Liver (tissue), 9 donors: ENCODE results near the gene RGMA. TPM values are rescaled to one million over a fixed set of nuclear protein-coding genes. Genes with fewer than 3 reads are reported as not detected.

Experiments used
- DNase-seq: peaks from one replicate; pipeline ENCODE4 v3.0.0-alpha.2; 2017; ENCODE audit warnings: low spot score
- H3K27ac ChIP-seq, 2 donors: one replicate each; pipeline ENCODE4 v1.7.0; 2013; ENCODE audit warnings: inconsistent platforms in 2 of 2, low read length in 2 of 2, control low read depth in 1 of 2, low read depth in 1 of 2, mild to moderate bottlenecking in 1 of 2
- H3K27me3 ChIP-seq, 4 donors: one replicate each; pipeline versions ENCODE4 v1.6.1 to v1.7.0; 2013; ENCODE audit warnings: low read length in 3 of 4, inconsistent platforms in 1 of 4, mild to moderate bottlenecking in 1 of 4, moderate library complexity in 1 of 4; ENCODE audit not compliant: control insufficient read depth in 4 of 4, insufficient read depth in 4 of 4
- H3K36me3 ChIP-seq, 4 donors: one replicate each; pipeline versions ENCODE4 v1.6.1 to v1.7.0; 2013; ENCODE audit warnings: low read length in 3 of 4, mild to moderate bottlenecking in 3 of 4, low read depth in 1 of 4, moderate library complexity in 1 of 4; ENCODE audit not compliant: control insufficient read depth in 4 of 4, insufficient read depth in 3 of 4
- H3K4me1 ChIP-seq, 4 donors: one replicate each; pipeline versions ENCODE4 v1.6.1 to v1.7.0; 2013; ENCODE audit warnings: low read length in 3 of 4, mild to moderate bottlenecking in 3 of 4, moderate library complexity in 1 of 4; ENCODE audit not compliant: control insufficient read depth in 4 of 4, insufficient read depth in 4 of 4
- H3K4me3 ChIP-seq, 3 donors: one replicate each; pipeline versions ENCODE4 v1.6.1 to v1.7.0; 2013; ENCODE audit warnings: low read length in 3 of 3, control low read depth in 1 of 3, low read depth in 1 of 3, mild to moderate bottlenecking in 1 of 3
- H3K9ac ChIP-seq, 2 donors: one replicate each; pipeline ENCODE4 v1.7.0; 2013; ENCODE audit warnings: low read length in 2 of 2, mild to moderate bottlenecking in 2 of 2, moderate library complexity in 2 of 2, control low read depth in 1 of 2, low read depth in 1 of 2
- H3K9me3 ChIP-seq, 4 donors: one replicate each; pipeline versions ENCODE4 v1.6.1 to v1.7.0; 2013; ENCODE audit warnings: low read length in 3 of 4; ENCODE audit not compliant: control insufficient read depth in 4 of 4
- ATF3 ChIP-seq: IDR thresholded peaks from 2 replicates; pipeline ENCODE4 v1.6.1; 2016; ENCODE audit warnings: antibody characterized with exemption
- CTCF ChIP-seq: fragments of 150-350 bp; IDR thresholded peaks from 2 replicates; pipeline ENCODE4 v1.5.1; 2017; ENCODE audit warnings: improper control_type of control experiment, low read depth, low read length; ENCODE audit not compliant: missing input control
- EGR1 ChIP-seq, 2 donors: IDR thresholded peaks; 2 replicates each; pipeline ENCODE4 v1.6.1; 2016 to 2018; ENCODE audit warnings: antibody characterized with exemption in 2 of 2, low read depth in 2 of 2
- FOXA1 ChIP-seq: IDR thresholded peaks from 2 replicates; pipeline ENCODE4 v1.6.1; 2016; ENCODE audit warnings: antibody characterized with exemption
- FOXA2 ChIP-seq: IDR thresholded peaks from 2 replicates; pipeline ENCODE4 v1.6.1; 2016; ENCODE audit warnings: antibody characterized with exemption
- GABPA ChIP-seq, 2 donors: IDR thresholded peaks in 1 of 2; conservative IDR thresholded peaks in 1 of 2; 2 replicates each; pipeline ENCODE4 v1.6.1; 2016; ENCODE audit warnings: antibody characterized with exemption in 2 of 2, mild to moderate bottlenecking in 1 of 2, moderate library complexity in 1 of 2
- HNF4A ChIP-seq, 2 donors: conservative IDR thresholded peaks; 2 replicates each; pipeline ENCODE4 v1.6.1; 2016; ENCODE audit warnings: antibody characterized with exemption in 2 of 2, mild to moderate bottlenecking in 2 of 2
- HNF4G ChIP-seq: IDR thresholded peaks from 2 replicates; pipeline ENCODE4 v1.6.1; 2016; ENCODE audit warnings: antibody characterized with exemption
- JUND ChIP-seq, 2 donors: IDR thresholded peaks; 2 replicates each; pipeline ENCODE4 v1.6.1; 2016; ENCODE audit warnings: antibody characterized with exemption in 2 of 2
- MAX ChIP-seq: IDR thresholded peaks from 2 replicates; pipeline ENCODE4 v1.6.1; 2016; ENCODE audit warnings: antibody characterized with exemption
- NR2F2 ChIP-seq: IDR thresholded peaks from 2 replicates; pipeline ENCODE4 v1.6.1; 2016; ENCODE audit warnings: antibody characterized with exemption
- RAD21 ChIP-seq, 2 donors: IDR thresholded peaks; 2 replicates each; pipeline ENCODE4 v1.6.1; 2016; ENCODE audit warnings: antibody characterized with exemption in 2 of 2, mild to moderate bottlenecking in 2 of 2
- REST ChIP-seq: IDR thresholded peaks from 2 replicates; pipeline ENCODE4 v1.6.1; 2016; ENCODE audit warnings: antibody characterized with exemption, mild to moderate bottlenecking
- RXRA ChIP-seq, 2 donors: IDR thresholded peaks; 2 replicates each; pipeline ENCODE4 v1.6.1; 2017 to 2018; ENCODE audit warnings: antibody characterized with exemption in 2 of 2, mild to moderate bottlenecking in 1 of 2
- SP1 ChIP-seq: IDR thresholded peaks from 2 replicates; pipeline ENCODE4 v1.6.1; 2018; ENCODE audit warnings: antibody characterized with exemption, mild to moderate bottlenecking
- TAF1 ChIP-seq: conservative IDR thresholded peaks from 2 replicates; pipeline ENCODE4 v1.6.1; 2016; ENCODE audit warnings: antibody characterized with exemption, mild to moderate bottlenecking
- YY1 ChIP-seq: IDR thresholded peaks from 2 replicates; pipeline ENCODE4 v1.6.1; 2016; ENCODE audit warnings: antibody characterized with exemption, mild to moderate bottlenecking
- ZBTB33 ChIP-seq: IDR thresholded peaks from 2 replicates; pipeline ENCODE4 v1.6.1; 2016; ENCODE audit warnings: antibody characterized with exemption
- WGBS: extraction: QIAGEN DNeasy Blood & Tissue Kit; methylation state at CpG from one replicate; pipeline ENCODE4 v1.1.7; 2013; 5-methylcytosine and 5-hydroxymethylcytosine counted together
- polyA plus RNA-seq, 2 donors: library from polyadenylated mRNA; stranded (reverse) in 1 of 2; unstranded in 1 of 2; fragments of 200-250 nt in 1 of 2; fragments of >200 nt in 1 of 2; fragmentation: Nextera tagmentation in 1 of 2; extraction: Ambion mirVana in 1 of 2; gene quantifications; one replicate each; pipeline versions ENCODE4 v1.2.1 to v1.2.3, GENCODE V29; 2013 to 2015
- total RNA-seq, 2 donors: library from RNA; depleted of rRNA; stranded (reverse); fragments of >200 nt; gene quantifications; one replicate each; pipeline ENCODE4 v1.2.3, GENCODE V29; 2014
- donor health status: healthy.
- donor health status: healthy.
- donor health status: healthy.
- donor health status: healthy.
- donor health status: healthy.

Gene RGMA
- total and polyA plus RNA-seq, 4 donors = 0.15 to 0.33 (median 0.18) TPM; not detected in 1

- no peak overlapping the region for H3K4me3 ChIP-seq
- no peak for DNase-seq
- no peaks in the 10 kb centered on the region for H3K4me1 ChIP-seq
- no peak for TF ChIP-seq HNF4A (conservative IDR thresholded peaks at IDR 0.05)
- TF ChIP-seq ZBTB33 = no peak
- TF ChIP-seq JUND (IDR thresholded peaks at IDR 0.05) = no peak
- no peak for TF ChIP-seq FOXA1
- no peak for TF ChIP-seq TAF1
- no peak for TF ChIP-seq HNF4G
- TF ChIP-seq GABPA (IDR thresholded peaks at IDR 0.05 in 1 of 2, conservative IDR thresholded peaks at IDR 0.05 in 1 of 2) = no peak
- TF ChIP-seq REST = no peak
- no peak for TF ChIP-seq CTCF
- no peak for TF ChIP-seq MAX
- no peak for TF ChIP-seq NR2F2
- no peak for TF ChIP-seq ATF3
- no peak for TF ChIP-seq RXRA (IDR thresholded peaks at IDR 0.05)
- TF ChIP-seq SP1 = no peak
- no peak for TF ChIP-seq RAD21 (IDR thresholded peaks at IDR 0.05)
- no peak for TF ChIP-seq EGR1 (IDR thresholded peaks at IDR 0.05; ENCODE audit: low read depth in 2 of 2)
- TF ChIP-seq FOXA2 = no peak
- no peak for TF ChIP-seq YY1
- no peak overlapping the region for H3K27ac ChIP-seq
- WGBS = 89% methylated on average over 10 of the region's 10 CpGs
- no peaks in the 10 kb centered on the region for H3K27me3 ChIP-seq
- H3K36me3 ChIP-seq = no peaks in the 10 kb centered on the region
- no peak overlapping the region for H3K9ac ChIP-seq
- H3K9me3 ChIP-seq = no peaks in the 10 kb centered on the region
Observed at GRCh38 chr15:93131485-93132095, 42.6 kb upstream of the RGMA start.
